Measurements from ENCODE around the gene SMO. TPM values are rescaled to one million over a fixed set of nuclear protein-coding genes. Genes with fewer than 3 reads are reported as not detected.

Gene SMO
- total RNA-seq: 1.3 and 2.3 TPM in 2 replicates

DNA sequence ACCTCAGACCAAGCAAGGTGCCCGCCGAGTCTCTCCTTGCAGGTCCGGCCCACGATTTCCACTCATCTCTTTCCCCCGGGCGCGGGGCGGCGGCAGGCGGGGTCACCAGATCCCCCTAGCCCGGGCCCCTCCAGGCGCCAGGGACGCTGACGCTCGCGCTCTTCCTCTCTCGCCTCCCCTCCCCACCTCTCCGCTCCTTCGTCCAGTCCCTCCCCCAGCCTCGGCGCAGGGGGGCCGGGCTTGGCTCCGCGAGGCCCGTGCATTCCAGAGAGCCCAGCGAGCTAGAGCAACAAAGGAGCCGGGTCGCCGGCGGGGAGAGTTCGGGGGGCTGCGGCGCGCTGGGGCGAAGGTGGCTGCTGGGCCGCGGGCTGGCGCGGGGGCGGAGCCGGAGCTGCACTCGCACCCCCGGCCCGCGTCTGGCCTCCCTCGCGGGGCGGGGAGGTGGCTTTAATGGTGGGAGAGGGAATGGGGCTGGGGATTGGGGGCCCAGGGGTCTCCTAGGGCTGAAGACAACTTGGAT, at the start of gene SMO:
Gene SMO, plus strand, starts transcription at position 262 of the 520 bp plus-strand sequence. CDS start 519 bp downstream, outside the sequence.
- TF ChIP-seq, protein P1, sequence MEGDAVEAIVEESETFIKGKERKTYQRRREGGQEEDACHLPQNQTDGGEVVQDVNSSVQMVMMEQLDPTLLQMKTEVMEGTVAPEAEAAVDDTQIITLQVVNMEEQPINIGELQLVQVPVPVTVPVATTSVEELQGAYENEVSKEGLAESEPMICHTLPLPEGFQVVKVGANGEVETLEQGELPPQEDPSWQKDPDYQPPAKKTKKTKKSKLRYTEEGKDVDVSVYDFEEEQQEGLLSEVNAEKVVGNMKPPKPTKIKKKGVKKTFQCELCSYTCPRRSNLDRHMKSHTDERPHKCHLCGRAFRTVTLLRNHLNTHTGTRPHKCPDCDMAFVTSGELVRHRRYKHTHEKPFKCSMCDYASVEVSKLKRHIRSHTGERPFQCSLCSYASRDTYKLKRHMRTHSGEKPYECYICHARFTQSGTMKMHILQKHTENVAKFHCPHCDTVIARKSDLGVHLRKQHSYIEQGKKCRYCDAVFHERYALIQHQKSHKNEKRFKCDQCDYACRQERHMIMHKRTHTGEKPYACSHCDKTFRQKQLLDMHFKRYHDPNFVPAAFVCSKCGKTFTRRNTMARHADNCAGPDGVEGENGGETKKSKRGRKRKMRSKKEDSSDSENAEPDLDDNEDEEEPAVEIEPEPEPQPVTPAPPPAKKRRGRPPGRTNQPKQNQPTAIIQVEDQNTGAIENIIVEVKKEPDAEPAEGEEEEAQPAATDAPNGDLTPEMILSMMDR (IDR thresholded peaks at IDR 0.05; ENCODE audit: insufficient read depth, low read depth, low read length): no peak
- peak; percentile 18 for DNase-seq (ENCODE audit: low read depth)
- peak within 1 kb of the TSS; percentile 60 for H3K4me3 ChIP-seq (ENCODE audit: low read depth, low read length)

DNA sequence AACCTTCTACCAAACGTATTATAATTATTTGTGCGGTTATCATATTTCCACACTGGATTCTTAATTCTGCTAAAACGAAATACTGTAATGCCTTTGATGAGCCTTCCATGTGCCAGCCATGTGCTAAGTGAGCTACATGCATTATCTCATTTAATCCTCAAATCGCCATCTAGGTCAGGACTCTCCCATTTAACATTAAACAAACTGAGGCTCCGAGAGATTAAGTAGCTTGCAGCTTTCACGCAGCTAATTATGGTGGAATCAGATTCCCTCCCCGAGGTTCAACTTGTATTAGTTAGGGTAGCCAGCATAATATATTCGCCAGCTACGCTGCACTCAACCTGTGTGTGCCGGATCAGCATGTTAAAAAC, 44.7 kb upstream of the SMO start:
- DNase-seq (ENCODE audit: low read depth): no peak
- no peak overlapping the region for H3K4me3 ChIP-seq (ENCODE audit: low read depth, low read length)
- TF ChIP-seq, protein P1 (IDR thresholded peaks at IDR 0.05; ENCODE audit: insufficient read depth, low read depth, low read length): no peak

DNA sequence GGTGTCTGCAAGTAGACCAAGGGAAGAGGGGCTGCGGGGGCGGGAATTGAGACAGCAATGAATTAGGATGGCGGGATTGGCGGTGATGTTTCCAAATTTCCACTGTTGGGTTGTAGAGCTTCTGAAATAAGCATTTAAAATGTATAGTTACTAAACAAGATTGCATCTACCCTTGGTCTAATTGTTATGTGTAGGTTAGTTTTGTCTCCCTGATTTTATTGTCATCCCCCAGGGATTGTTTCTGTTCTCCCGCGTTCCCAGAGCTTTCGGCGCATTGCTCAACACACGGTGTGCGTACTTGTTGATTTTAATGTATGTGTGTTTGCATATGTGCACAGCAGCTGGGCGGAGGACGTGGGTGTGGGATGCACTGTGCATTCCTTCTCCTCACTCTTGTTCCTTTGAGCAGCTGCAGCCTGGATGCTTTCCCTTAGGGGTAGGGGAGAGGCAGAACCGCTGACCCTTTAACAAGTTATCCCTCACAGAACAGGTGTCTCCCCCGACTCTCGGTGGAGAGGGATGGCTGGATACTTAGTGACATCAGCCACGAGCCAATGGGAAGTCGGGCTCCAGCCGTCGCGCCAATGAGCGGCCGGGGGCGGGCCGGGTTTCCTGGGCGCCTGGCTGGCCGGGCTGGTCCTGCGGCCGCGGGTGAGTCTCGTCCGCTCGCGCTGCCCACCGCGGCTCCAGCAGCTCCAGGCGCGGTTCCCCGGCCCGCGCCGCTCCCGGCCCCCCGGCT, 44.2 kb upstream of the SMO start, which contains the start of gene TSPAN33:
Gene TSPAN33, plus strand, starts transcription at position 613 of the 739 bp plus-strand sequence. CDS start 274 bp downstream, outside the sequence.
- TF ChIP-seq, protein P1 (IDR thresholded peaks at IDR 0.05; ENCODE audit: insufficient read depth, low read depth, low read length): no peak
- peak within 1 kb of the TSS; percentile 44 for H3K4me3 ChIP-seq (ENCODE audit: low read depth, low read length)
- DNase-seq (ENCODE audit: low read depth): peak; percentile 61

DNA sequence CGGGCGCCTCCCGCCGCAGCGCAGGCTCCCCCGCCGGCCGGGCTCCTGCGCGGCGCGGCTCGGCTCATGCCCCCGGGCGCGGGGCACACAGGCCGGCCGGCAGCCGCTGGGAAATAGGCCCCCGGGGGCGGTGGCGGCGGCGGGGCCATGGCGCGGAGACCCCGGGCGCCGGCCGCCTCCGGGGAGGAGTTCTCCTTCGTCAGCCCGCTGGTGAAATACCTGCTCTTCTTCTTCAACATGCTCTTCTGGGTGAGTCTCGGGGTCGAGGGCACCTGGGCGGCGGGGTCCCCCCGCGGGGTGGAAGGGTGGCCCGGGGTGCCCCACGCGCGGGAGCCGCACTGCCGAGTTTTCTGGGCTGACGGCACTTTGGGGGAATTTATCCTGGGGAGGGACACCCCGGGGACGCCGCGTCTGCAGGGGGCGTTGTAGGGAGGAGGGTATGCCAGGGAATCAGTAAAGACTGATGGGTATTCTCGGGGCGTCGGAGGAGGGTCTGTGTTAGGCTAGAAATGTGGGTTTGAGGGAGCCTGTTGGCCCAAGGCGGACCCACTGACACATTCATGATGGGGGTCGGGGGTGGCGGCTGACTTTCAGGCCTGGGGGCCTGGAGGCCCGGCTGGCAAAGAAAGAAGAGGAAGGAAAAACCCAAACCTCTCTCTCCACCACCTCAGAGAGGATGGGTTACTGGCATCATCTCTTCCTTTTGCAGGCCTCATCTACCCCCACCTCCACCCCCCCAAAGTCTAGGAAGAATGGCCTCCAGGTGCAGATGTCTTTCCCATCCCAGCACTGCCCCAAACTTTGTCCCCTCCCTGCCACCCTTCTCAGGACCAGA, 43.4 kb upstream of the SMO start:
- DNase-seq (ENCODE audit: low read depth): no peak
- TF ChIP-seq, protein P1 (IDR thresholded peaks at IDR 0.05; ENCODE audit: insufficient read depth, low read depth, low read length): peak; percentile 6
- peak overlapping the region; percentile 43 for H3K4me3 ChIP-seq (ENCODE audit: low read depth, low read length)

DNA sequence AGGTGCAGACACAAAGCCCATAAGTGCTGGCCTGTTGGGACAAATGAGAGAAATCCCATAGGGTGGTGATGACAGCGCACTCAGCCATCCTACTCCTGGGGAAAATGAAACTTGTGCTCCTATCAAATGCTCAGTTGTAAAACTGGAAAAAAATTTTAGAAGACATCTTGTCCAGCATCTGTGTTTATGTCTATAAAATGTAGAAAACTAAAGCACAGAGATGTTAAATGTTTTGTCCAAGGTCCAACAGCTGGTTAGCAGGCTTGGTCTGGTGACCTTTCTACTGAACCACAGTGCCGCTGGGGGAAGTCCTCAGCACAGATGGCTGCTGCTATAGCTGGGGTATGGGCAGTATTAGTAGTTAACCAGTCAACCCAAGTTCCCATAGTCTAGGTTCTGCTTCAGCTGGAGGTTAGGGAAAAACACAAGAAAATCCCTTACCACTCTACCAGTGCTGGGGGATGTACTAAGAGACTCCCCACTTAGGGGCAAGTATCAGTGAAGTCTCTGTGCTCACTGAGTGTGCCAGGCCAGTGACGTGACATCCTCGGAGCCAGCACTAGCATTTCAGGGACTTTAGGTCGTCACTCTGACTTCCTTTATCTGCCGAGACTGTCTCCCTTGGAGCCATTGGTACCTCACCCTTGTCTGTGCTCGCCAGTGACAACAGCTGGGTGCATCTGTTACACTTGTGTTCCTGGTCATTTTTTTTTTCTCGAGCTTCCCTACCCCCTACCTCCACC, 42.0 kb upstream of the SMO start:
- TF ChIP-seq, protein P1 (IDR thresholded peaks at IDR 0.05; ENCODE audit: insufficient read depth, low read depth, low read length): no peak
- peak; percentile 15 for DNase-seq (ENCODE audit: low read depth)

DNA sequence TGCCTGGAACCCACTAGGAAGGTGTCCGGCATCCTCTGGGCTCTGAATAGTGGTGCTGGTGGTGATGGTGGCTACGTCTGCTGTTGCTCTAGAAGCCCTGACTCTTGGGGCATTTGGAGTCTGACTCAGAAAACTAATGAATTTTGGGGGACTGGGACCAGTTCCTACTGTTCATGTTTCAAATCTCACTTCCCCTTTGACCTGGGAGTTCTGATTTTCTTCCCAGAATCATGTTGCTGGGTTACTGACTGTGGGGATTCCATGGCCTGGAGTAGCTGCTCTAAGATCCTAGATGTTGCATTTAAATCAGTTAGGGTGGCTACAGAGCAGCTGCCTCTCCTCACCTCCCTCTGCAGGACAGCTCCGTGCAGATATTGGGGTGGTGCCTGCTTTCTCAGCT, 40.7 kb upstream of the SMO start:
- H3K4me3 ChIP-seq (ENCODE audit: low read depth, low read length): no peak overlapping the region
- TF ChIP-seq, protein P1 (IDR thresholded peaks at IDR 0.05; ENCODE audit: insufficient read depth, low read depth, low read length): no peak
- DNase-seq (ENCODE audit: low read depth): no peak

More for the DNA sequence above, 42.0 kb upstream of the SMO start:
- H3K4me3 ChIP-seq (ENCODE audit: low read depth, low read length): no peak overlapping the region

Data from fibroblast of villous mesenchyme (primary cell).